Rectal smooth muscle tissue (tissue), 1 donor: Measurements from ENCODE around the gene IRF9.

Experiments used
- H3K27ac ChIP-seq: one replicate; pipeline ENCODE4 v1.7.0; 2013; ENCODE audit warnings: low read depth, low read length, inconsistent platforms
- H3K27me3 ChIP-seq: one replicate; pipeline ENCODE4 v1.7.0; 2013; ENCODE audit warnings: low read length; ENCODE audit not compliant: control insufficient read depth, insufficient read depth
- H3K36me3 ChIP-seq: one replicate; pipeline ENCODE4 v1.7.0; 2013; ENCODE audit warnings: low read length; ENCODE audit not compliant: control insufficient read depth, insufficient read depth
- H3K4me1 ChIP-seq: one replicate; pipeline ENCODE4 v1.7.0; 2013; ENCODE audit warnings: low read length; ENCODE audit not compliant: control insufficient read depth, insufficient read depth
- H3K4me3 ChIP-seq: one replicate; pipeline ENCODE4 v1.7.0; 2013; ENCODE audit warnings: low read length
- H3K9ac ChIP-seq: one replicate; pipeline ENCODE4 v1.7.0; 2013; ENCODE audit warnings: low read length

The IRF9 gene

GRCh38 chr14:24135834-24136683 is 25.0 kb upstream of the IRF9 start, which contains the start of gene PSME1:
Gene PSME1 (plus strand): TSS chr14:24136194. CDS start chr14:24136263, 69 bp downstream.
- Histone ChIP-seq H3K4me3 (peak within 1 kb of the TSS; percentile 87), H3K36me3 (peaks cover 13% of the 10 kb centered on the region), H3K9ac (peak within 1 kb of the TSS; percentile 82), H3K27me3 (no peaks in the 10 kb centered on the region), H3K4me1 (peaks cover 10% of the 10 kb centered on the region), H3K27ac (peak within 1 kb of the TSS; percentile 91)

GRCh38 chr14:24136684-24137528 is 24.2 kb upstream of the IRF9 start:
- peaks cover 13% of the 10 kb centered on the region for H3K36me3 ChIP-seq
- peak overlapping the region; percentile 82 for H3K9ac ChIP-seq
- peaks cover 11% of the 10 kb centered on the region for H3K4me1 ChIP-seq
- peak overlapping the region; percentile 87 for H3K4me3 ChIP-seq
- H3K27ac ChIP-seq: peak overlapping the region; percentile 91
- H3K27me3 ChIP-seq: no peaks in the 10 kb centered on the region

GRCh38 chr14:24137529-24138395 is 23.3 kb upstream of the IRF9 start:
- Histone ChIP-seq H3K9ac (no peak overlapping the region), H3K27me3 (no peaks in the 10 kb centered on the region), H3K4me3 (peak overlapping the region; percentile 87), H3K27ac (no peak overlapping the region), H3K4me1 (peaks cover 13% of the 10 kb centered on the region), H3K36me3 (peaks cover 13% of the 10 kb centered on the region)

- no peaks in the 10 kb centered on the region for H3K27me3 ChIP-seq
- H3K9ac ChIP-seq: no peak overlapping the region
- H3K4me1 ChIP-seq: peaks cover 13% of the 10 kb centered on the region
- H3K36me3 ChIP-seq: peaks cover 13% of the 10 kb centered on the region
- H3K27ac ChIP-seq: no peak overlapping the region
- H3K4me3 ChIP-seq: no peak overlapping the region
These were observed 22.4 kb upstream of the IRF9 start for GRCh38 chr14:24138396-24139271.

- Histone ChIP-seq H3K4me1 (peaks cover 13% of the 10 kb centered on the region), H3K9ac (no peak overlapping the region), H3K4me3 (no peak overlapping the region), H3K27me3 (no peaks in the 10 kb centered on the region), H3K27ac (no peak overlapping the region), H3K36me3 (peaks cover 13% of the 10 kb centered on the region)
These were observed 21.7 kb upstream of the IRF9 start for GRCh38 chr14:24139272-24139934.

GRCh38 chr14:24141097-24141880 is 19.8 kb upstream of the IRF9 start, which contains the start of gene EMC9:
Gene EMC9 (minus strand): TSS chr14:24141591. CDS start chr14:24141304, 287 bp downstream.
- peak within 1 kb of the TSS; percentile 90 for H3K27ac ChIP-seq
- peak within 1 kb of the TSS; percentile 83 for H3K4me3 ChIP-seq
- H3K36me3 ChIP-seq: peaks cover 13% of the 10 kb centered on the region
- no peaks in the 10 kb centered on the region for H3K27me3 ChIP-seq
- H3K9ac ChIP-seq: peak within 1 kb of the TSS; percentile 66
- peaks cover 19% of the 10 kb centered on the region for H3K4me1 ChIP-seq

- no peak overlapping the region for H3K9ac ChIP-seq
- H3K4me3 ChIP-seq: no peak overlapping the region
- H3K4me1 ChIP-seq: peaks cover 20% of the 10 kb centered on the region
- H3K36me3 ChIP-seq: peaks cover 3% of the 10 kb centered on the region
- no peaks in the 10 kb centered on the region for H3K27me3 ChIP-seq
- H3K27ac ChIP-seq: no peak overlapping the region
These were observed 17.6 kb upstream of the IRF9 start for GRCh38 chr14:24143511-24143910.

- Histone ChIP-seq H3K9ac (no peak overlapping the region), H3K4me3 (no peak overlapping the region), H3K27me3 (no peaks in the 10 kb centered on the region), H3K4me1 (peaks cover 20% of the 10 kb centered on the region), H3K27ac (no peak overlapping the region), H3K36me3 (no peaks in the 10 kb centered on the region)
These were observed 16.6 kb upstream of the IRF9 start for GRCh38 chr14:24144451-24144850.

GRCh38 chr14:24145219-24145618 is 15.8 kb upstream of the IRF9 start:
- Histone ChIP-seq H3K9ac (no peak overlapping the region), H3K4me3 (peak overlapping the region; percentile 82)

GRCh38 chr14:24145690-24146452 is 15.2 kb upstream of the IRF9 start:
- peak overlapping the region; percentile 66 for H3K9ac ChIP-seq
- peak overlapping the region; percentile 82 for H3K4me3 ChIP-seq
- H3K36me3 ChIP-seq: peaks cover 7% of the 10 kb centered on the region
- peak overlapping the region; percentile 92 for H3K27ac ChIP-seq
- no peaks in the 10 kb centered on the region for H3K27me3 ChIP-seq
- peaks cover 20% of the 10 kb centered on the region for H3K4me1 ChIP-seq

More at GRCh38 chr14:24145219-24145618, 15.8 kb upstream of the IRF9 start:
- H3K4me1 ChIP-seq: peaks cover 20% of the 10 kb centered on the region
- H3K36me3 ChIP-seq: peaks cover 3% of the 10 kb centered on the region
- no peak overlapping the region for H3K27ac ChIP-seq
- H3K27me3 ChIP-seq: no peaks in the 10 kb centered on the region
